HFFc6 (cell line): ENCODE measurements around the gene DSP. TPM values are rescaled to one million over a fixed set of nuclear protein-coding genes. Genes with fewer than 3 reads are reported as not detected.

ENCODE experiments used
- DNase-seq: peaks from one replicate; pipeline ENCODE4 v3.0.0-alpha.2; 2018
- H3K27ac Mint-ChIP-seq: 2 replicates; pipeline ENCODE4 v1.8.0; 2020; ENCODE audit warnings: mild to moderate bottlenecking, mixed read lengths
- H3K27me3 Mint-ChIP-seq: 2 replicates; pipeline ENCODE4 v1.8.0; 2021; ENCODE audit warnings: mild to moderate bottlenecking, moderate library complexity, mixed read lengths; ENCODE audit not compliant: insufficient read depth
- H3K36me3 Mint-ChIP-seq: 2 replicates; pipeline ENCODE4 v1.8.0; 2021; ENCODE audit warnings: low read depth, mixed read lengths
- H3K4me1 Mint-ChIP-seq: 2 replicates; pipeline ENCODE4 v1.8.0; 2020; ENCODE audit warnings: low read depth, mixed read lengths
- H3K4me3 Mint-ChIP-seq: 2 replicates; pipeline ENCODE4 v1.8.0; 2020; ENCODE audit warnings: mild to moderate bottlenecking, moderate library complexity, mixed read lengths
- H3K9me3 Mint-ChIP-seq: 2 replicates; pipeline ENCODE4 v1.8.0; 2020; ENCODE audit warnings: mild to moderate bottlenecking, mixed read lengths
- total RNA-seq, 6 experiments: library from RNA; stranded (reverse); fragmentation: NEBNext Ultra II Directional; extraction: Animal tissue kit (Norgen Biotek cat#: 25700); gene quantifications; 2 replicates in 1 of 6; 3 replicates in 5 of 6; pipeline ENCODE4 v1.2.3, GENCODE V29; 2021
- TF ChIP-seq, protein P1 (sequence below): fragments of 200-600 bp; sonication (generic); IDR thresholded peaks from 2 replicates; pipeline ENCODE4 v1.5.0; 2021; ENCODE audit warnings: antibody characterized with exemption, mild to moderate bottlenecking

Gene DSP
- total RNA-seq, 6 experiments from 2014 or later = 33.8 to 65.4 (median 37.0) TPM

DNA sequence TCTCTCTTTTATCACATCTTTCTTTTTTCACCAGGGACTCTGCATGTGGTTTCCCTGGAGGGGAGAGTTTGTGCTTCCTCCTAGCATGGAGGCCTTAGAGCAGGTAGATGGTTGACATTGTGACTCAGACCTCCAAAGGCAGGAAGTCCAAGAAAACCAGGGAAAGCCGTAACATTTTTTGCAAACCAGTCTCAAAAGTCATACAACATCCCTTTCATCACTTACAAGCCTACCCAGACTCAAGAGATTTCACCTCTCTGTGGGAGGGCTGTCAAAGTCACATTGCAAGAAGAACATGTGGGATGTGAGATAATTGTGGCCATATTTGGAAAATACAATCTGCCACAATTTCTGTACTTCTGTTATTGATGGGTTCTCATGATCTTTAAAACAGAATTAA is 94.7 kb downstream of the DSP start:
- no peak for DNase-seq
- H3K4me1 Mint-ChIP-seq = peaks cover 37% of the 10 kb centered on the region
- H3K36me3 Mint-ChIP-seq = peaks cover 9% of the 10 kb centered on the region
- no peaks in the 10 kb centered on the region; the same call in 1 of the 2 replicates for H3K27me3 Mint-ChIP-seq
- H3K9me3 Mint-ChIP-seq = peaks cover 5% of the 10 kb centered on the region; the same call in 1 of the 2 replicates
- no peak overlapping the region for H3K4me3 Mint-ChIP-seq
- TF ChIP-seq, protein P1, sequence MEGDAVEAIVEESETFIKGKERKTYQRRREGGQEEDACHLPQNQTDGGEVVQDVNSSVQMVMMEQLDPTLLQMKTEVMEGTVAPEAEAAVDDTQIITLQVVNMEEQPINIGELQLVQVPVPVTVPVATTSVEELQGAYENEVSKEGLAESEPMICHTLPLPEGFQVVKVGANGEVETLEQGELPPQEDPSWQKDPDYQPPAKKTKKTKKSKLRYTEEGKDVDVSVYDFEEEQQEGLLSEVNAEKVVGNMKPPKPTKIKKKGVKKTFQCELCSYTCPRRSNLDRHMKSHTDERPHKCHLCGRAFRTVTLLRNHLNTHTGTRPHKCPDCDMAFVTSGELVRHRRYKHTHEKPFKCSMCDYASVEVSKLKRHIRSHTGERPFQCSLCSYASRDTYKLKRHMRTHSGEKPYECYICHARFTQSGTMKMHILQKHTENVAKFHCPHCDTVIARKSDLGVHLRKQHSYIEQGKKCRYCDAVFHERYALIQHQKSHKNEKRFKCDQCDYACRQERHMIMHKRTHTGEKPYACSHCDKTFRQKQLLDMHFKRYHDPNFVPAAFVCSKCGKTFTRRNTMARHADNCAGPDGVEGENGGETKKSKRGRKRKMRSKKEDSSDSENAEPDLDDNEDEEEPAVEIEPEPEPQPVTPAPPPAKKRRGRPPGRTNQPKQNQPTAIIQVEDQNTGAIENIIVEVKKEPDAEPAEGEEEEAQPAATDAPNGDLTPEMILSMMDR = no peak
- H3K27ac Mint-ChIP-seq = no peak overlapping the region

Other genes starting within 250 kb of the DSP start
- gene SSR1, start 228.5 kb upstream of the DSP start, total RNA-seq = 100 to 1,000 TPM; 279 to 334 (median 307) TPM
- gene CAGE1, start 151.9 kb upstream of the DSP start, total RNA-seq = under 1 TPM in 1 of 6 experiments, not detected in 5; 0.22 TPM
- gene RIOK1, start 151.9 kb upstream of the DSP start, total RNA-seq = 10 to 100 TPM; 16.6 to 19.5 (median 17.8) TPM
- gene SNRNP48, start 48.5 kb downstream of the DSP start, total RNA-seq = 10 to 100 TPM in 5 of 6 experiments, 1 to 10 TPM in 1; 9.7 to 12.9 (median 11.9) TPM
- under 1 TPM in 5 of 6 experiments, not detected in 1; 0.05 to 0.43 (median 0.11) TPM for gene BMP6, start 184.4 kb downstream of the DSP start, total RNA-seq